ENCODE results near the gene DSG1.

GRCh38 chr18:31325051-31325450 lies 7.1 kb downstream of the DSG1 start:
- no peak for TF ChIP-seq CTCF (IDR thresholded peaks at IDR 0.05)
- no peak for TF ChIP-seq TEAD1 (CRISPR knock-in tag; IDR thresholded peaks at IDR 0.05)
- no peak for TF ChIP-seq ETV6 (CRISPR knock-in tag; IDR thresholded peaks at IDR 0.05)
- no peak for TF ChIP-seq OVOL2 (CRISPR knock-in tag; IDR thresholded peaks at IDR 0.05; ENCODE audit: borderline replicate concordance)
- TF ChIP-seq ELF4 (CRISPR knock-in tag; IDR thresholded peaks at IDR 0.05; ENCODE audit: low read depth): no peak
- TF ChIP-seq, protein P1, sequence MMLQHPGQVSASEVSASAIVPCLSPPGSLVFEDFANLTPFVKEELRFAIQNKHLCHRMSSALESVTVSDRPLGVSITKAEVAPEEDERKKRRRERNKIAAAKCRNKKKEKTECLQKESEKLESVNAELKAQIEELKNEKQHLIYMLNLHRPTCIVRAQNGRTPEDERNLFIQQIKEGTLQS (CRISPR knock-in tag; conservative IDR thresholded peaks at IDR 0.05): no peak
- no peak for TF ChIP-seq TCF7 (CRISPR knock-in tag; IDR thresholded peaks at IDR 0.05; ENCODE audit: low read depth)
- TF ChIP-seq, protein P2, sequence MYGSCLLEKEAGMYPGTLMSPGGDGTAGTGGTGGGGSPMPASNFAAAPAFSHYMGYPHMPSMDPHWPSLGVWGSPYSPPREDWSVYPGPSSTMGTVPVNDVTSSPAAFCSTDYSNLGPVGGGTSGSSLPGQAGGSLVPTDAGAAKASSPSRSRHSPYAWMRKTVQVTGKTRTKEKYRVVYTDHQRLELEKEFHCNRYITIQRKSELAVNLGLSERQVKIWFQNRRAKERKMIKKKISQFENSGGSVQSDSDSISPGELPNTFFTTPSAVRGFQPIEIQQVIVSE (CRISPR knock-in tag; IDR thresholded peaks at IDR 0.05; ENCODE audit: borderline replicate concordance): no peak
- TF ChIP-seq MXD4 (CRISPR knock-in tag; IDR thresholded peaks at IDR 0.05; ENCODE audit: borderline replicate concordance): no peak
- TF ChIP-seq PRRX2 (CRISPR knock-in tag; IDR thresholded peaks at IDR 0.05): no peak
- no peak for TF ChIP-seq TEAD4 (CRISPR knock-in tag; IDR thresholded peaks at IDR 0.05)
- no peak for TF ChIP-seq CREB1 (CRISPR knock-in tag; IDR thresholded peaks at IDR 0.05)
- TF ChIP-seq, protein P3, sequence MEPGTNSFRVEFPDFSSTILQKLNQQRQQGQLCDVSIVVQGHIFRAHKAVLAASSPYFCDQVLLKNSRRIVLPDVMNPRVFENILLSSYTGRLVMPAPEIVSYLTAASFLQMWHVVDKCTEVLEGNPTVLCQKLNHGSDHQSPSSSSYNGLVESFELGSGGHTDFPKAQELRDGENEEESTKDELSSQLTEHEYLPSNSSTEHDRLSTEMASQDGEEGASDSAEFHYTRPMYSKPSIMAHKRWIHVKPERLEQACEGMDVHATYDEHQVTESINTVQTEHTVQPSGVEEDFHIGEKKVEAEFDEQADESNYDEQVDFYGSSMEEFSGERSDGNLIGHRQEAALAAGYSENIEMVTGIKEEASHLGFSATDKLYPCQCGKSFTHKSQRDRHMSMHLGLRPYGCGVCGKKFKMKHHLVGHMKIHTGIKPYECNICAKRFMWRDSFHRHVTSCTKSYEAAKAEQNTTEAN (CRISPR knock-in tag; IDR thresholded peaks at IDR 0.05): no peak
- no peak for TF ChIP-seq NFATC4 (CRISPR knock-in tag; IDR thresholded peaks at IDR 0.05)
